GM21723 (cell line): Measurements from ENCODE around the gene EXOC3L1.

Source experiments
- ATAC-seq: cut with Tn5 transposase; IDR thresholded peaks from one replicate; pipeline ENCODE4 v1.9.1; 2021; ENCODE audit warnings: mild to moderate bottlenecking, moderate library complexity; ENCODE audit not compliant: unreplicated experiment

The EXOC3L1 gene

DNA sequence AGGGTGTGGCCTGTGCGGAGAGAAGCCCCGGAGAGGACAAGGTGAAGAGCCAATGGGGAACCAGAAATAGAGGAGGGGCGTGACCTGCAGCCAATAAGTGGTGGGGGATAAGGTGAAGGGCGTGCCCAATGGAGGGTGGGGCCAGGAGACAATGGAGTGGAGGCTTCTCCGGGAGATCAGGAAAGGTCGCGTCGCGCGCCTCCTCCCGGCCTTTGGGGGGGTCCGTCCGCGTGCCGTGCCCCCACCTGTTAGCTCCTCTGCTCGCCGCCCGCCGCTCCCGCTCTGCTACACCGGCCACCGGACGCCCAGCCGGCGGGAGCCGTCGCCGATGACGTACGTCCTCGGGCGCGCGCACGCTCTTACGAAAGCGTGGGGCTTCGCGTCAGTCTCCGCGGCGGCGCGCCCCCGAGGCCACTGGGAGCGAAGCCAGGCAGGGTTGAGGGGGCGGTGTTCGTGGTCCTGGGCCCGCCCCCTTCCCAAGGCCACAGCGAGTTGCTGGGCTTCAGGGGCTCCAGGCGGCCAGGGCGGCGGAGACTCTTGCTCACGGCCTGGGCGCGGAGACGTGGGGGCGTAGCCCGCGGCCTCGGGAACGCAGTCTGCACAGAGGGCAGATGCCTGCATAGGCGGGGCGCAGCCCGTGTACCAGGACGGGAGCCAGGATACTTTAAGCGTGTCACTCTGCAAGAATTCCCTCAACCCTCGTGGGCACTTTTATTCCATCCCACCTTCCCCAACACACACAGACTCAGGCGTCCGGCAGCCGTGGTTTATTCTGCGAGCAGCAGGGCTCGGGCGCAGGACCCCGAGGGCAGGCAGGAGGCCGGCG lies 6.1 kb downstream of the EXOC3L1 start, which contains the start of gene MATCAP1:
TSS of gene MATCAP1 (minus strand) at position 337 of the 826 bp plus-strand sequence. CDS start 3,353 bp downstream, outside the sequence.
- ATAC-seq = peak; percentile 92

DNA sequence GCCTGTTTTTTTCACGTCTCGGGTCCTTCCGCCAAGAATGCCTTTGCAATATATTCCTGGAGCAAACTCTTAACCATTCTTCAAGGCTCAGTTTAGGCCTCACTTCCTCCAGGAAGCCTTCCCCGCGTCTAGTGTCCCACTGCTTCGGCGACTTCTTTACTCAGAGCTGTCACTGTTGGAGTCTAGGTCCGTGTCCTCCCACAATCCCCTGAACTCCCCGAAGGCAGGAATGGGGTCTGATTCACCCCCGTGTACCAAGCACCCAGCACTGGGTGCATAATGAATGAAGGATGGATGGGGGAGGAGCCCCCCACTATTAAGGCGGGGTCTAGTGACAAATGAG lies 6.7 kb downstream of the EXOC3L1 start:
- no peak for ATAC-seq

GRCh38 chr16:67182288-67182687 lies 7.6 kb downstream of the EXOC3L1 start:
- no peak for ATAC-seq

DNA sequence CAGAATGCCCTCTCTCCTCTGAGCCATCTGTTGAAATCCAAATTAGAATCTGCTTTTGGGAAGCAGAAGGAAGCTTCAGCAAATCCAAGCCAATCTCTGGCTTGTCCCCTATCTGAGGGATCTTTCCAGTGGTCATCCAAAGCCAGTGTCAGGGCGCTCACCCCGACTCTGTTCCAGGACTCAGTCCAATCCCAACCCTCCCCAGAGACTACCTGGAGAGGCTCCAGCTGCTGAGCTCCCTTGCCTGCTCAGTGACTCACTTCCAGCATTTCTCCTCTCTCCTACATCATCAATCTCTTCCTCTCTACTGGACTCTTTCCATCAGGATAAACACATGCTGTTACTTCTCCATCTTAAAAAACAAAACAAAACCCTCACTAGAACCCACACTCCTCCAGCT lies 8.6 kb downstream of the EXOC3L1 start:
- no peak for ATAC-seq

GRCh38 chr16:67180166-67180565 lies 9.8 kb downstream of the EXOC3L1 start:
- ATAC-seq = no peak

DNA sequence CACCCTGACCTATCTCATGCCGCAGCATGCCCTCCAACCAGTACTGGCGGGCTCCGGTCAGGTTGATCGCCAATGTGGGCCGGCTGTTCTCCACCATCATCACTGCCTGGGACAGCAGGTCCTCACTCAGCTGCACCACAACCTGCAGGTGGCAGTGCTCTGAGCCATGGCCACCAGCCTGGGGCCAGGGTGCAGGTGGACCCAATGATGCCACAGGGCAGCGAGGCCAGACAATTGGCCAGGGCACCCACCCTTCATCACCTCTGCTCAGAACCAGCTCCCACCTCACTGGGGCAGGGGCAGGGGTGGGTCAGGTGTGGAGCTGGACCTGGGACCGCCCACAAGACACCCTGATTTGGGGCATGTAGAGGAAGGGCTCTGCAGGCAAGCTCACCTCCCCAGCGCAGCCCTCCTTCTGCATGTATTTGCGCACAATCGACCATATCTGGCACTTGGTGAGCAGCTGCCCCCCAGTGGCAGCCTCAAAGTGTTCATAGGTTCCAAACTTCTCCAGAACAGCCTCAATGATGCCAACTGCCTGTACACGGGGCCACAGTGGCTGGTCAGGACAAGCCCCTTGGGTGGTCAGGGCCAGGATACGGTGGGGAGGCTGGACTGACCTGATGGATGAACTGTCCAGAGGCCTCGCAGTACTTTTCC lies 10.4 kb downstream of the EXOC3L1 start:
- no peak for ATAC-seq

DNA sequence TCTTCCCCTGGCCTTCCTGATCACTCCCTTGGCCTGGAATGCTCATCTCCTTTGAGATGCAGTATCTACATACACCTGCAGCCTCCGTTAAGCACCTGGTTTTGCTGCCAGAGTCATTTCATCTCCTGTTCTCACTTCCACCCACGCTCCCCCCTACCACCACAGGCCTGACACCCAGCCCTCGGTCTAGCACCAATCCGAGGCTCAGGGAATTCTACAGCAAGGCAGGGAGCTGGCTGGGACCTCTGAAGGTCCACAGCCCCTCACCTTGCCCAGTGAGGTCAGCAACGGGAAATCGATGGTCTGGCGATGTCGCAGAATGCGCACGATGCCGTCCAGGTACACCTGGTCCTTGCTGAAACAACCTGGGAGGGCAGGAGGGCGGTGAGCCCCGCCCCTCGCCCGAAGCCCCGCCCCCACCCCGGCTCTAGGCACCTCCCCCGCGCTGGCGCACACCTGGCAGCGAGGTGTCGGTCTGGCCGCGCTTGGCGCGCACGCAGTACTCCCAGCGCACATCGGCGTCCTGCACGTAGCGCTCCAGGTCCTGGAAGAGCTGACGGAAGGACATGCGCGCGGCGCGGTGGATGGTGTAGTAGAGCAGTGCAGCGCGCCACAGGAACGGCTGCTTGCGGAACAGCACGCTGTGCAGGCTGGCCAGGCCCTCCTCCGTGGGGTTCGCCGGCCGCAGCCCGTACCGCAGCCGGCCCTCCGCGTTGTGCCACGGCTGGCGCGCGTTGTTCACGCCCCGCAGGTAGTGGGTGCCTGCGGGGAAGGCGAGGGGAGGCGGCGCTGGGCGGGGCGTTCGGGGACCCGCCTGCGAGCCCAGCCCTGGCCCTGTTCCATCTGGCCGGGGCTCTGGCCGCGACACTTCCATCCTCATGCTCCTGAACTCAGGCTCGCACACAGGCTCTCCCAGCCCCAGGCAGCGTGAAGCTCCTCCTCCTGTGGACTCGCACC lies 11.9 kb downstream of the EXOC3L1 start:
- ATAC-seq = no peak

- ATAC-seq = no peak
Measured at GRCh38 chr16:67176662-67177061, 13.3 kb downstream of the EXOC3L1 start.

- ATAC-seq = no peak
Measured at GRCh38 chr16:67174706-67175231, 15.2 kb downstream of the EXOC3L1 start.

DNA sequence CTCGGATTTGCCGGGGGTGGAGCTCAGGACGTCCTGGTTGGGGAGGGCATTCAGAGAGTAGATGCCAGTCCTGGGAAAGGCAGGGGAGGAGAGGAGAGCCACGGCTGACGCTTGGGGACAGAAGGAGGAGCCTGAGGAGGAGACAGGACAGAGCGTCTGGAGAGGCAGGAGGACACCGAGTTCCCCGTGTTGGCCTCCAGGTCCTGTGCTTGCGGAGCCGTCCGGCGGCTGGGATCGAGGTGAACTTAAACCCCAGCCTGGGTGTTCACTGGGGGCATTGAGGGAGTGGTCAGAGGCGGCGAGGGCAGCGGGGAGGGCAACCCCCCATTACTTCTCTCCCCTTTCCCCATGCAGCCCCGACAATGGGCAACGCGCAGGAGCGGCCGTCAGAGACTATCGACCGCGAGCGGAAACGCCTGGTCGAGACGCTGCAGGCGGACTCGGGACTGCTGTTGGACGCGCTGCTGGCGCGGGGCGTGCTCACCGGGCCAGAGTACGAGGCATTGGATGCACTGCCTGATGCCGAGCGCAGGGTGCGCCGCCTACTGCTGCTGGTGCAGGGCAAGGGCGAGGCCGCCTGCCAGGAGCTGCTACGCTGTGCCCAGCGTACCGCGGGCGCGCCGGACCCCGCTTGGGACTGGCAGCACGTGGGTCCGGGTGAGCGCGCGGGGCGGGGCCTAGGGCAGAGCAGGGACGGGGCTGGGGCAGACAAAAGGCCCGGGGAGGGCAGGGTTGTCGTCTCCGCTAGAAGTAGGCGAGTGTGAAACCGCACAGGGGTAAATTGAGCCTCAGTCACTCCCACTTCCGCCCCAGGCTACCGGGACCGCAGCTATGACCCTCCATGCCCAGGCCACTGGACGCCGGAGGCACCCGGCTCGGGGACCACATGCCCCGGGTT lies 15.9 kb downstream of the EXOC3L1 start:
- peak; percentile 32 for ATAC-seq

- ATAC-seq = no peak
Measured at GRCh38 chr16:67173323-67173722, 16.6 kb downstream of the EXOC3L1 start.

DNA sequence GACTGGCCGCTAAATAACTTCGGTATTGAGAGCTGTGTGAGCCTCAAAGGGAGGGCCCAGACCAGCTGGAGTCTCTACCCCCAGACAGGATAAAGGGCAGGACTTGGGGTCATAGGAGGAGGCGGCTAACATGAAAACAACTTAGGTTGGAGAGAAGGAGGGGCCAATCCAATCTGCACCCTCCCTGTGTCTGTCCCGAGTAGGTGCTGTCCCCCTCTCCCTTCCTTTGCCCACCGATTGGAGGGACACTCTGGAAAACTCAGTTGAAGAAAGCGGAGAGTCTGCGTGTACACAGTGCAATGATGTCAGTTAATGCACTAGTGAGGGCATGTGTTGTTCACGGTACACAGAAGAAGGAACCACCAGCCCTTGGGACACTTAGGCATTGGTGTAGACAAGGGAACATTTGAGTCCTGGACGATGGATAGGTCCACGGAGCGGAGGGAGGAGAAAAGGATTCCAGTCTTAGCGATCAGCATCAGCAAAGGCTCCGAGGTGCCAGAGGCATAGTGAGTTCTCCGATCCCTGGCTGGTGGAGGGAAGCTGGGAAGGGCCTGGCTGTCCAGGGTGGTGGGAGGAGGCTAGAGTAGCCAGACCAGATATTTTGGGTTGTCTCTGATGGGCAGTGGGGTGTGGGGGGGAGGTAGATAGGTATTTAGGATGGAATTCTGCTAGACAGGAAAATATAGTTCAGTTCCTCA lies 18.8 kb downstream of the EXOC3L1 start:
- ATAC-seq = peak; percentile 6

DNA sequence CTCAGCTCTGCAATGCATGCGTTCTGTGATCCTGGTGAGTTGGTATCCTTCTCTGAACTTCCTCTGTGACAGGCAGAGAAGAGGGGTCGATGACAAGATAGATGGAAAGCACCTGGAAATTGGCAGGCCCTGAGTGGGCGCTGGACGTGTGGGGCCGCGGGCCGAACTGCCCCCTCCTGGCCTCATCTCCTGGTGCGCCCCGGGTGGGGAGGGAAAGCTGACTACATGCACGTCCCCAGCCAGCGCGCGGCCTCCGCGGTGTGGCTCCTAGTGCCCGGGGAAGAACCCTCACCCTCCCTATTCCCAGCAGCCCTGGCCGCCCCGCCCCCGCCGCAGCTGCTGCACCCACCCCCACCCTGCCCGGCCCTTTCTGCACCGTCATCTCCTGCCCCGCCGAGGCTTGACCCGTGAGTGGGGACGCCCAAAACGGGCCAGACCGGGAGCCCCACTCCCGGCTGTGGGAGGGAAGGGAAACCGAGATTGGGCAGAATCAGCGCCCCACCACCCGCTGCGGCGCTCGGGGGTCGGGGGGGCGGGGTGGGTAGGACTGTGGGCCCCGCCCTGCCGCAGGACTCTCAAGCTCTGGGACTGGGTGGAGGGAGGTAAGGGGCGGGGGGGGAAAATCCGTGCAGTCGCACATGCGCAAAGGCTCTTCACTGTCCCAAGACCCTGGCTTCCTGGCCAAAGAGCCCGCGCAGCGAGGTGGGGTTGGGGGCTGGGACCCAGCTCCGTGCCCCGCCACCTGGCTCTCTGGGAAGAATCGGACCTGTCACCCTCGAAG lies 19.6 kb downstream of the EXOC3L1 start, which contains the start of gene NOL3:
TSS of gene NOL3 (plus strand) at position 371 of the 781 bp plus-strand sequence.
- peak; percentile 53 for ATAC-seq

- ATAC-seq = peak; percentile 9
Measured at GRCh38 chr16:67169642-67170167, 20.2 kb downstream of the EXOC3L1 start.

DNA sequence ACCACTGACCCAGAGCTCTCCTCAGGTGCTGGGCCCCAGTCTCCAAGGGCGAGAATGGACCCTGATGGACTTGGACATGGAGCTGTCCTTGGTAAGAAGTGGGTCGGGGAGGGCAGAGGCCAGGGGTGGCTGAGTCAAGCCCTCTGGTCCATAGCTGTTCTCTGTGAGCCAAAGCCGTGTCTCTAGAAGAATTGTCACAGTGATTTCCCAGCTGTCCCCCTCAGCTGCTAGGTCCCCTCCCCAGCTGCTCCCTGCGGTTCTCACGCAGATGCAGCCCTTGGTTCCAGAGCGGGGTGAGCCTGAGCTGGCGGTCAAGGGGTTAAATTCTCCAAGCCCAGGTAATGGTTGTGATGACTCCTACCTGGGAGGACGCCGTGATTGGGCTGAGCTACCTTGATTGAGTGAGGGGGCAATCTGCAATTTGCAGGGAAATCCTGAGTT lies 20.9 kb downstream of the EXOC3L1 start:
- ATAC-seq = no peak

DNA sequence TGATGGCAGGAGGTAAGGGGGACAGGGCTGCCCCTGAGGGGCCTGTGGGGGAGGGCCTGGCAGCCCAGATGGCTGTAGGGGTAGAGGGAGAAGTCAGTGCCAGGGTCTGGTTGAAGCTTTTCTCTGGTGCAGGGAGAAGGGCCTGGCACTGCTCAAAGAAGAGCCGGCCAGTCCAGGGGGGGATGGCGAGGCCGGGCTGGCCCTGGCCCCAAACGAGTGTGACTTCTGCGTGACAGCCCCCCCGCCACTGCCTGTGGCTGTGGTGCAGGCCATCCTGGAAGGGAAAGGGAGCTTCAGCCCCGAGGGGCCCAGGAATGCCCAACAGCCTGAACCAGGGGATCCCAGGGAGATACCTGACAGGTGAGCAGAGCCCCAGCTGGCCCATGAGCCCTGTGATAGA lies 22.3 kb downstream of the EXOC3L1 start:
- no peak for ATAC-seq

GRCh38 chr16:67166598-67167168 lies 23.3 kb downstream of the EXOC3L1 start:
- no peak for ATAC-seq

DNA sequence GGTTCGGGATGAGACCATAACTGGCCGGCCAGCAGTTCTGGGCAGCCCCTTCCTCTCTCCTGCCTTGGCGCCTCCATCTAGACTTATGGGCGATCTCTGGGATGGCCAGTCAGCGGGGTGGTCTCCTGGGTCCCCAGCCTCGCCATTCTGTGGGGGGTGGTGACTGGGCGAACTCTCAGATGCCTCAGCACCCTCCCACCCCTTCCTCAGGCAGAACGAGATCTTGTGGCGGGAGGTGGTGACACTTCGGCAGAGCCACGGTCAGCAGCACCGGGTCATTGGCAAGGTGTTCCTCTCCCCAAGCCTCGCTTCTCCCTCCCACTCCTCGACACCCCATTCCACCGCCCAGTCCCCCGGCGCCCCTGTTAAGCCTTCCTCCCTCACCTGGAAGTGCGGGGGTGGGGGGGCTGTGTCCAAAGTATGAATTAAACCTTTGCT lies 23.8 kb downstream of the EXOC3L1 start:
- no peak for ATAC-seq
